Panc1 (cell line): ENCODE data around the gene FAM120B.

Source experiments
- TF ChIP-seq, protein P1 (sequence below): fragments of 450-650 bp; IDR thresholded peaks from 2 replicates; pipeline ENCODE4 v1.5.1; 2017; ENCODE audit warnings: mild to moderate bottlenecking
- TF ChIP-seq, protein P2 (sequence below), 2 experiments: IDR thresholded peaks; 2 replicates each; pipeline ENCODE4 v1.6.1; 2011 to 2012; ENCODE audit warnings: low read depth in 2 of 2, control low read depth in 1 of 2, low read length in 1 of 2, mild to moderate bottlenecking in 1 of 2, moderate library complexity in 1 of 2; ENCODE audit not compliant: insufficient read depth in 1 of 2

DNA sequence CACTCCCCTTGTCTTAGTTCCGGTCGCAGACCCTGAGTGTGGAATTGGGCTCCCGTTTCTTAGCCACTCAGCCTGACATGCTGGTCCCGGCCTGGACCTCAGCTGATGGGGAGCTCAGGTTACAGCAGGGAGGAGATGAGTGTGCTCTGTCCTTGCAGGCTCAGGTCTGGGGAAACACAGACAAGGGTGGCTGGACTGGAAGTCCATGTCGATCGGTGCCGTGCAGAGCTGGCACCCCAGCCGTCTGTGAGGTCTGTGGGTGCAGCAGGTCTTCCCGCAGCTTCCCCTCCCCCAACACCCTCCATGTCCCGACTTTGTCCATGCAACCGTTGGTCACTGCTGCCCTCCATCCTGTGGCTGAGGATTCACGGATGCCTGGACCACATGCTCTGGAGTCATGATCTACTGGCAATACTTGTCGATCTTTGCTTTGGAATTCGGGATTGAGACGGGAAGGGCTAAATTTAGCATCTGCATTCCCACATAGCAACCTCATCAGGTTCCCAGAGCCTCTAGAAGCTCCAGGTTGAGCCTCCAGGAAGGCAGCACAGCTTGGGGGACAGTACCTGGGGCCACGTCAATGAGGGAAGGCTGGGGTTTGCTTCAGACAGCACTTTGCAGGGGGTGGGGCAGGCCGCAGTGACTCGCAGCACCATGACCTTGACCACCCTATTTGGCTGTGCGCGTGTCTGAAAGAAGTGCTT is 127.7 kb downstream of the FAM120B start:
- TF ChIP-seq, protein P1, sequence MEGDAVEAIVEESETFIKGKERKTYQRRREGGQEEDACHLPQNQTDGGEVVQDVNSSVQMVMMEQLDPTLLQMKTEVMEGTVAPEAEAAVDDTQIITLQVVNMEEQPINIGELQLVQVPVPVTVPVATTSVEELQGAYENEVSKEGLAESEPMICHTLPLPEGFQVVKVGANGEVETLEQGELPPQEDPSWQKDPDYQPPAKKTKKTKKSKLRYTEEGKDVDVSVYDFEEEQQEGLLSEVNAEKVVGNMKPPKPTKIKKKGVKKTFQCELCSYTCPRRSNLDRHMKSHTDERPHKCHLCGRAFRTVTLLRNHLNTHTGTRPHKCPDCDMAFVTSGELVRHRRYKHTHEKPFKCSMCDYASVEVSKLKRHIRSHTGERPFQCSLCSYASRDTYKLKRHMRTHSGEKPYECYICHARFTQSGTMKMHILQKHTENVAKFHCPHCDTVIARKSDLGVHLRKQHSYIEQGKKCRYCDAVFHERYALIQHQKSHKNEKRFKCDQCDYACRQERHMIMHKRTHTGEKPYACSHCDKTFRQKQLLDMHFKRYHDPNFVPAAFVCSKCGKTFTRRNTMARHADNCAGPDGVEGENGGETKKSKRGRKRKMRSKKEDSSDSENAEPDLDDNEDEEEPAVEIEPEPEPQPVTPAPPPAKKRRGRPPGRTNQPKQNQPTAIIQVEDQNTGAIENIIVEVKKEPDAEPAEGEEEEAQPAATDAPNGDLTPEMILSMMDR, result no peak
- TF ChIP-seq, protein P2, sequence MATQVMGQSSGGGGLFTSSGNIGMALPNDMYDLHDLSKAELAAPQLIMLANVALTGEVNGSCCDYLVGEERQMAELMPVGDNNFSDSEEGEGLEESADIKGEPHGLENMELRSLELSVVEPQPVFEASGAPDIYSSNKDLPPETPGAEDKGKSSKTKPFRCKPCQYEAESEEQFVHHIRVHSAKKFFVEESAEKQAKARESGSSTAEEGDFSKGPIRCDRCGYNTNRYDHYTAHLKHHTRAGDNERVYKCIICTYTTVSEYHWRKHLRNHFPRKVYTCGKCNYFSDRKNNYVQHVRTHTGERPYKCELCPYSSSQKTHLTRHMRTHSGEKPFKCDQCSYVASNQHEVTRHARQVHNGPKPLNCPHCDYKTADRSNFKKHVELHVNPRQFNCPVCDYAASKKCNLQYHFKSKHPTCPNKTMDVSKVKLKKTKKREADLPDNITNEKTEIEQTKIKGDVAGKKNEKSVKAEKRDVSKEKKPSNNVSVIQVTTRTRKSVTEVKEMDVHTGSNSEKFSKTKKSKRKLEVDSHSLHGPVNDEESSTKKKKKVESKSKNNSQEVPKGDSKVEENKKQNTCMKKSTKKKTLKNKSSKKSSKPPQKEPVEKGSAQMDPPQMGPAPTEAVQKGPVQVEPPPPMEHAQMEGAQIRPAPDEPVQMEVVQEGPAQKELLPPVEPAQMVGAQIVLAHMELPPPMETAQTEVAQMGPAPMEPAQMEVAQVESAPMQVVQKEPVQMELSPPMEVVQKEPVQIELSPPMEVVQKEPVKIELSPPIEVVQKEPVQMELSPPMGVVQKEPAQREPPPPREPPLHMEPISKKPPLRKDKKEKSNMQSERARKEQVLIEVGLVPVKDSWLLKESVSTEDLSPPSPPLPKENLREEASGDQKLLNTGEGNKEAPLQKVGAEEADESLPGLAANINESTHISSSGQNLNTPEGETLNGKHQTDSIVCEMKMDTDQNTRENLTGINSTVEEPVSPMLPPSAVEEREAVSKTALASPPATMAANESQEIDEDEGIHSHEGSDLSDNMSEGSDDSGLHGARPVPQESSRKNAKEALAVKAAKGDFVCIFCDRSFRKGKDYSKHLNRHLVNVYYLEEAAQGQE (IDR thresholded peaks at IDR 0.05; ENCODE audit: insufficient read depth in 1 of 2, low read depth in 2 of 2, low read length in 1 of 2), result no peak
